ENCODE measurements around the gene WDR11. TPM values are rescaled to one million over a fixed set of nuclear protein-coding genes. Genes with fewer than 3 reads are reported as not detected.

WDR11 gene
- total RNA-seq, 1 experiment from 2014 or later, result 48.7 TPM

DNA sequence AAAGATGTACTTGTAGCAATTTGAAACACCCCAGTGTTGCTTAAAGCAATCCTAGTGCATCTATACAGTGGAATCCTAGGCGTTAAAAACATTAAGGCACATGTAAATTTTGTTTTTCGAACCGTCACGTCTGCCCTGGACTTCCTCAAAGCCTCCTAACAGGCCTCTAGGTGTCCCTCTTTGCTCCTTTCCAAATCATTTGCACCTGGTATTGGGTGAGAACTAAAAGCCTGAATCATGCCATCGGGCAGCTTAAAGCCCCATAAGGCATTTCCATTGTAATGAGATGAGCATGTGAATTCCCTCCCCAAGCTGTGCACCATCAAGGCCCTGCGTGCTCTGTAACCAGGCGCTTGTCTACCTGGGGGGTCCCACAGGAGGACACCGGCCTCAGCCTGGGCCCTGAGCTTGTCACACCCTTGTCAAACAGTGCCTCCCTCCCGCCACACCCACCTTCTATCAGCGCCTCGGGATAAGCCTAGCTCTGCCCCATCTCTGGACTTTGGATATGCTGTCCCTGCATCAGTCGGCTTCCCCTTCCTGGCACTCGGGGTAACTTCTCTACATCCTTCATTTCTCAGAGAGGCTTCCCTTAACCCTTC is 89.2 kb downstream of the WDR11 start:
- no peak overlapping the region for H3K14ac ChIP-seq (ENCODE audit: insufficient read depth, low read length)
- H3K4me1 ChIP-seq (ENCODE audit: insufficient read depth, low read length), result no peaks in the 10 kb centered on the region
- H3K27ac ChIP-seq (ENCODE audit: insufficient read length, low read depth, low read length), result no peak overlapping the region
- Mint-ChIP-seq H3K4me1 (peaks cover 10 to 16% of the 10 kb centered on the region in 2 experiments; a peak in 3 of 4 replicates), H3K4me3 (no peak overlapping the region), H3K27ac (no peak overlapping the region), H3K9me3 (peaks cover 8 to 10% of the 10 kb centered on the region in 2 experiments), H3K27me3 (ENCODE audit: low read depth) (no peaks in the 10 kb centered on the region), H3K36me3 (ENCODE audit: insufficient read depth in 1 of 3, low read depth in 3 of 3) (peaks cover 0 to 3% (median 0%) of the 10 kb centered on the region in 3 experiments; a peak in 2 of 7 replicates)
- H3K18ac ChIP-seq (ENCODE audit: insufficient read length, low read depth, low read length), result no peak overlapping the region
- H4K5ac ChIP-seq (ENCODE audit: insufficient read length, low read depth, low read length), result no peak overlapping the region
- no peak overlapping the region for H2BK12ac ChIP-seq (ENCODE audit: insufficient read length, low read depth, low read length)
- H2BK15ac ChIP-seq (ENCODE audit: low read depth, low read length), result no peak overlapping the region
- H3K9ac ChIP-seq (ENCODE audit: extremely low read depth, insufficient read length, low read length), result no peak overlapping the region
- no peak overlapping the region for H2BK5ac ChIP-seq (ENCODE audit: insufficient read length, low read length)
- no CpG with 5 or more reads among the region's 13 CpGs for WGBS (ENCODE audit: extremely low coverage, insufficient read length, low lambda C conversion rate)
- H3K23ac ChIP-seq (ENCODE audit: insufficient read length, low read depth, low read length), result no peak overlapping the region
- no peak overlapping the region for H3K56ac ChIP-seq (ENCODE audit: insufficient read length, low read depth, low read length)
- H3K79me1 ChIP-seq (ENCODE audit: insufficient read depth, low read depth, low read length, poor library complexity, severe bottlenecking), result no peaks in the 10 kb centered on the region
- no peak overlapping the region for H2BK20ac ChIP-seq (ENCODE audit: low read depth, low read length, poor library complexity, severe bottlenecking)
- no peaks in the 10 kb centered on the region for H4K20me1 ChIP-seq (ENCODE audit: control insufficient read depth, insufficient read depth, insufficient read length)
- no peak overlapping the region for H3K4ac ChIP-seq (ENCODE audit: low read depth, low read length)
- H4K91ac ChIP-seq (ENCODE audit: insufficient read length, low read depth, low read length), result no peak overlapping the region
- H3K9me3 ChIP-seq (ENCODE audit: control insufficient read depth, low read depth, low read length), result no peaks in the 10 kb centered on the region
- H2AFZ ChIP-seq (ENCODE audit: low read length), result no peak overlapping the region
- no peak overlapping the region for H2AK5ac ChIP-seq (ENCODE audit: insufficient read length, low read length)
- no peaks in the 10 kb centered on the region for H3K23me2 ChIP-seq (ENCODE audit: insufficient read length, low read depth, low read length, poor library complexity, severe bottlenecking)
- no peak overlapping the region for H2BK120ac ChIP-seq (ENCODE audit: low read depth, low read length, poor library complexity, severe bottlenecking)
- peak; percentile 46 for DNase-seq
- H3K27me3 ChIP-seq (ENCODE audit: insufficient read depth, low read length), result no peaks in the 10 kb centered on the region
- H4K8ac ChIP-seq (replicated peaks; ENCODE audit: insufficient read length, low read depth, low read length), result no peak overlapping the region
- no peak overlapping the region for H3T11ph ChIP-seq (ENCODE audit: low read length)
- H3K79me2 ChIP-seq (ENCODE audit: insufficient read depth, low read length), result no peaks in the 10 kb centered on the region
- TF ChIP-seq, protein P1, sequence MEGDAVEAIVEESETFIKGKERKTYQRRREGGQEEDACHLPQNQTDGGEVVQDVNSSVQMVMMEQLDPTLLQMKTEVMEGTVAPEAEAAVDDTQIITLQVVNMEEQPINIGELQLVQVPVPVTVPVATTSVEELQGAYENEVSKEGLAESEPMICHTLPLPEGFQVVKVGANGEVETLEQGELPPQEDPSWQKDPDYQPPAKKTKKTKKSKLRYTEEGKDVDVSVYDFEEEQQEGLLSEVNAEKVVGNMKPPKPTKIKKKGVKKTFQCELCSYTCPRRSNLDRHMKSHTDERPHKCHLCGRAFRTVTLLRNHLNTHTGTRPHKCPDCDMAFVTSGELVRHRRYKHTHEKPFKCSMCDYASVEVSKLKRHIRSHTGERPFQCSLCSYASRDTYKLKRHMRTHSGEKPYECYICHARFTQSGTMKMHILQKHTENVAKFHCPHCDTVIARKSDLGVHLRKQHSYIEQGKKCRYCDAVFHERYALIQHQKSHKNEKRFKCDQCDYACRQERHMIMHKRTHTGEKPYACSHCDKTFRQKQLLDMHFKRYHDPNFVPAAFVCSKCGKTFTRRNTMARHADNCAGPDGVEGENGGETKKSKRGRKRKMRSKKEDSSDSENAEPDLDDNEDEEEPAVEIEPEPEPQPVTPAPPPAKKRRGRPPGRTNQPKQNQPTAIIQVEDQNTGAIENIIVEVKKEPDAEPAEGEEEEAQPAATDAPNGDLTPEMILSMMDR (conservative IDR thresholded peaks at IDR 0.05), result peak; percentile 51; the same call in 2 of the 3 replicates
- H3K4me2 ChIP-seq (ENCODE audit: insufficient read depth, insufficient read length, low read length), result no peak overlapping the region
